WERI-Rb-1 (cell line): ENCODE results near the gene TIMM22.
A peak's percentile ranks its signal among the peaks of the same experiment; 100 is the strongest.

Source experiments
- DNase-seq: peaks from one replicate; pipeline ENCODE4 v3.0.0-alpha.2; 2020
- H3K27ac ChIP-seq: fragments of 250-450 bp; sonication (Bioruptor Pico); 2 replicates; pipeline ENCODE4 v1.5.1; 2020; ENCODE audit warnings: mild to moderate bottlenecking, moderate library complexity
- H3K27me3 ChIP-seq: fragments of 250-450 bp; sonication (Bioruptor Pico); 2 replicates; pipeline ENCODE4 v1.5.1; 2021; ENCODE audit warnings: mild to moderate bottlenecking, low read depth, moderate library complexity; ENCODE audit not compliant: insufficient read depth, severe bottlenecking
- H3K36me3 ChIP-seq: fragments of 250-450 bp; sonication (Bioruptor Pico); 2 replicates; pipeline ENCODE4 v1.5.1; 2020; ENCODE audit warnings: mild to moderate bottlenecking, moderate library complexity
- H3K4me3 ChIP-seq: 2 replicates; pipeline ENCODE4 v1.5.1; 2011; ENCODE audit warnings: low read depth, mild to moderate bottlenecking, control low read depth, low read length
- H3K9me3 ChIP-seq: fragments of 250-450 bp; sonication (Bioruptor Pico); 2 replicates; pipeline ENCODE4 v1.5.1; 2021; ENCODE audit warnings: mild to moderate bottlenecking, moderate library complexity; ENCODE audit not compliant: severe bottlenecking
- TF ChIP-seq, protein P1 (sequence below): IDR thresholded peaks from 2 replicates; pipeline ENCODE4 v1.5.1; 2011; ENCODE audit warnings: low read depth, mild to moderate bottlenecking, control low read depth, inconsistent platforms, low read length

TIMM22 gene

DNA sequence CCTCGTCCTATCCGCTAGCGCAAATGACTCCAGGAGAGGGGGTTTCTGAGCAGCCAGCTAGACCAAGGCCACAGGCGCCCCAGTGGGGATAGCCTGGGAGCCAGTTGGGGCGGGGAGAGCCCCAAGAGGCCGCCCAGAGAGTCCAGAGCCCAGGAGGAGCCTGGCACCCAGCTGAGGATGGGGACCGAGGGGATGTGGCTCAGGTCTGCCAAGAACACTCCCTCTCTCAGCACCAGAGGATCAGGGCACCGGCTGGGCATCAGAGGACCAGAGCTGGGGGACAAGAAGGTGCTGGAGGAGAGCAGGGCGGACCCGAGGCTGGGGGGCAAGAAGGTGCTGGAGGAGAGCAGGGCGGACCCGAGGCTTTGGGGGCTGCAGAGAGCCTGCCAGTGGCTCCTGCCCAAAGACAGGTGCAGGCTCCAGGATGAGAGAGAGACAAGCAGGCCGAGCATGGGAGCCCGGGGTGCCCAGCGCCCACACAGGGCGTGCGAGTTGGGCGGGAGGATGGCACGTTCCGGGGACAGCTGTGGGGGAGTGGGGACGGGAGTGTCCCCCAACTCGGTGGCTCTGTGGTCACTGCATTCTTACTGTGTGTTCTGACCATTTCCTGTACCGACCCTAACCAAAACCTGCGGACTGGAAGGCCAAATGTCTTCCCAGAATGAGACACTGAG lies 39.4 kb downstream of the TIMM22 start:
- Histone ChIP-seq H3K36me3 (peaks cover 16% of the 10 kb centered on the region), H3K9me3 (no peaks in the 10 kb centered on the region), H3K4me3 (no peak overlapping the region; the same call in 1 of the 2 replicates), H3K27me3 (no peaks in the 10 kb centered on the region), H3K27ac (peak overlapping the region; percentile 93)
- TF ChIP-seq, protein P1, sequence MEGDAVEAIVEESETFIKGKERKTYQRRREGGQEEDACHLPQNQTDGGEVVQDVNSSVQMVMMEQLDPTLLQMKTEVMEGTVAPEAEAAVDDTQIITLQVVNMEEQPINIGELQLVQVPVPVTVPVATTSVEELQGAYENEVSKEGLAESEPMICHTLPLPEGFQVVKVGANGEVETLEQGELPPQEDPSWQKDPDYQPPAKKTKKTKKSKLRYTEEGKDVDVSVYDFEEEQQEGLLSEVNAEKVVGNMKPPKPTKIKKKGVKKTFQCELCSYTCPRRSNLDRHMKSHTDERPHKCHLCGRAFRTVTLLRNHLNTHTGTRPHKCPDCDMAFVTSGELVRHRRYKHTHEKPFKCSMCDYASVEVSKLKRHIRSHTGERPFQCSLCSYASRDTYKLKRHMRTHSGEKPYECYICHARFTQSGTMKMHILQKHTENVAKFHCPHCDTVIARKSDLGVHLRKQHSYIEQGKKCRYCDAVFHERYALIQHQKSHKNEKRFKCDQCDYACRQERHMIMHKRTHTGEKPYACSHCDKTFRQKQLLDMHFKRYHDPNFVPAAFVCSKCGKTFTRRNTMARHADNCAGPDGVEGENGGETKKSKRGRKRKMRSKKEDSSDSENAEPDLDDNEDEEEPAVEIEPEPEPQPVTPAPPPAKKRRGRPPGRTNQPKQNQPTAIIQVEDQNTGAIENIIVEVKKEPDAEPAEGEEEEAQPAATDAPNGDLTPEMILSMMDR = no peak
- DNase-seq = no peak

DNA sequence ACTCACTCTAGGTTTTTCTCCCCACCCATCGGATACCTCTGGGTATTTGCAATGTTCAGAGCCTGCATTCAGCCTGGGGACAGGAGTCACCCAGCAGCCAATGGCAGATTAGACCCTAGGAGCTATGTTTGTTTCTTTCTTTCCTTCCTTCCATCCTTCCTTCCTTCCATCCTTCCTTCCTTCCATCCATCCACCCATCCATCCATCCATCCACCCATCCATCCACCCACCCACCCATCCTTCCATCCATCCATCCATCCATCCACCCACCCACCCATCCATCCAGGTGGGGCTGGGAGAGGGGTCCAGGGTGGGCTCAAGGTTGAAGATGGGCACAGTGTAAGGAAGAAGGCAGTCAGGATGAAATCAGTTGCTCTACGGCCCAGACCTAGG lies 39.9 kb downstream of the TIMM22 start:
- peaks cover 17% of the 10 kb centered on the region for H3K36me3 ChIP-seq
- peak overlapping the region; percentile 93 for H3K27ac ChIP-seq
- DNase-seq = no peak
- no peak overlapping the region for H3K4me3 ChIP-seq
- TF ChIP-seq, protein P1 = no peak
- H3K27me3 ChIP-seq = no peaks in the 10 kb centered on the region
- H3K9me3 ChIP-seq = no peaks in the 10 kb centered on the region

DNA sequence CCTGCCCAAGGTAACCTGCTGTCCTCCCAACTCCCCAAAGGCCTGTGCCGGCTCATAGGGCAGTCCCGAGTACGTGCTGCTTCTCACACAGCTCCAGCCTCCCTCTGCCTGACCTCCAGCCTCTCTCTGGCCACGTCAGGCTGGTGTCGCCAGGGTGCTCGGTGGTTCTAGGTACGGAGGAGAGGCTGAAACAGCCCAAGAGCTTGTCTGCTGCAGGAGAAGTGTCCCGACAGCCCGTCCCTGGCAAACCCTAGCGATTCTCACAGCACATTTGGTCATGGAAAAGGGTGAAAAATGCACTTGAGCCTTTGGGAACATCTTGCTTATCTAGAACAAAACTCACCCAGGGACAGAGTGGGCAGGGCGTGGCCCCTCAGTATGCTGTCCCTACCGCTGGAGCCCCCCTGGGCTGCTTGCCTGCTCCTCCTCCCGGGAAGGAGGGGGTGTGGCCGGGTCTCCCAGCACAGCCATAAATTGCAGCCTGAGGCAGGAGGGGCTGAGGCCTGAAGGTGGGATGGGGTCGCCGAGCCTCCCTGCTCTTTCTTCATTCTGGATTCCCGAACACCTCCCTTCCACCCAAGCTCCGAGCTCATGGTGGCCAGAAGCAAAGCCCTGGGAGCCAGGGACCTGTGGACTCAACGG lies 40.4 kb downstream of the TIMM22 start:
- DNase-seq = no peak
- H3K36me3 ChIP-seq = peaks cover 18% of the 10 kb centered on the region
- TF ChIP-seq, protein P1 = no peak

DNA sequence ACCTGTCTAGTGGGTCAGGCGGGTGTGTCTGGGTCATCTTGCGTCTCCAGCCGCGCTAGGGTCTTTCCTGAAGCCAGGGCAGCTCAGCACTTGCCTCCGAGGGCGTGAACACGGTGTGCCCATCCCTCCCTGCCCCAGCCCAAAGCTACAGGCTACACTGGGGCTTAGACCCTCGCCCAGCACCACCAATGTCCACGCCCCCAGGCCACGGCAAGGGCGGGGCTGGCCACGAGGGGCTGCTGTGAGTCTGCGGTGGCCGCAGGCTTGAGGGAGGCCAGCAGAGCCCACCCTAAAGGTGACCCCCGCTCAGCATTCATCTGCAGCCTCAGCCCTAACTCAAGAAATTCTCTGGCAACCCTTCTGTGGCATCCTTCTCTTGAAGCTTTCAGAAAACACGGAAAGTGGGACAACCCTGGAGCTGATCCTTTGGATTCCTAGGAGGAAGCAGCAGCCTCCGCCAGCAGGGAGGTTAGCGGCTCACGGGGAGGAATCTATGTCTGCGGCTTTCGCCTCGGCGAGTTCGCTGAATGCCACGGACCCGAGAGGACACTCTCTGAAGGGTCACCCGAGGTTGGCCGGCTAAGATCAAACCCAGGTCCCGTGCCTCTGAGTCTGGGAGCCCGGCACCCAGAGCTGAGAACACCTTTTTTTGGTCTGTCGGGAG lies 41.7 kb downstream of the TIMM22 start:
- TF ChIP-seq, protein P1 = no peak
- peak; percentile 30 for DNase-seq
- H3K36me3 ChIP-seq = peaks cover 18% of the 10 kb centered on the region

More for the DNA sequence above, 40.4 kb downstream of the TIMM22 start:
- Histone ChIP-seq H3K4me3 (no peak overlapping the region), H3K9me3 (no peaks in the 10 kb centered on the region), H3K27me3 (no peaks in the 10 kb centered on the region), H3K27ac (peak overlapping the region; percentile 93)

DNA sequence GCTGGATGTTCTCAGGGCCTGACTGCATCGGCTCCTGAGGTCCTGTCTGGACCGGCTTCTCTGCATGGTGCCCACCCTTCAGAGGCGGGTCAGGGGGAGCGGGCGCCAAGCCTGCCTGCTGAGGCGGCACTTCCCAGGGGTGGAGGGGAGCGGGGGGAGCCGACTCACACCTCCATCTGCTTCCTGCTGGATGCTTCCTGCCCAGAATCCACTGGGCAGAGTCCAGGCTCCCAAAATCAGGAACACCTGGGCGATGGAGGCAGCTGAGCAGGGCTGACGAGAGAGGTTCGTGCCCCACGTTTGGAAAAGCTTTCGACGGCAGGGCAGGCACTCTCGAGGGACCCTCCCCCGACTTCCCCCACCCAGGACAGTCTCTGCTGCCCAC lies 42.2 kb downstream of the TIMM22 start:
- Histone ChIP-seq H3K27me3 (no peaks in the 10 kb centered on the region), H3K27ac (peak overlapping the region; percentile 93), H3K36me3 (peaks cover 18% of the 10 kb centered on the region), H3K4me3 (no peak overlapping the region), H3K9me3 (no peaks in the 10 kb centered on the region)
- TF ChIP-seq, protein P1 = no peak
- DNase-seq = no peak

More for the DNA sequence above, 41.7 kb downstream of the TIMM22 start:
- no peaks in the 10 kb centered on the region for H3K9me3 ChIP-seq
- H3K4me3 ChIP-seq = no peak overlapping the region
- no peaks in the 10 kb centered on the region for H3K27me3 ChIP-seq
- H3K27ac ChIP-seq = peak overlapping the region; percentile 93
